Activated naive CD4-positive, alpha-beta T cell treated with anti-CD3 and anti-CD28 coated beads for 36 hours (primary cell): Measurements from ENCODE around the gene EVPLL. TPM values are rescaled to one million over a fixed set of nuclear protein-coding genes. Genes with fewer than 3 reads are reported as not detected.
A peak's percentile ranks its signal among the peaks of the same experiment; 100 is the strongest.
"Not testable (repeated sequence)": the region's sequence is repeated elsewhere in the genome, so short reads cannot be mapped to it uniquely, and the experiment has no call there.

Experiments used
- CTCF ChIA-PET: fragments of 350-600 bp; sonication (Branson Sonifier 250); formaldehyde crosslinking; loops from one replicate; lab custom pipeline; 2021; ENCODE audit warnings: antibody characterized with exemption; lab: Charles Lee
- DNase-seq: peaks from one replicate; pipeline ENCODE4 v3.0.0-alpha.2; 2020
- H3K27ac Mint-ChIP-seq: one replicate; pipeline ENCODE4 v1.8.0; 2021; ENCODE audit warnings: mild to moderate bottlenecking, mixed read lengths
- H3K27me3 Mint-ChIP-seq: one replicate; pipeline ENCODE4 v1.8.0; 2021; ENCODE audit warnings: low read depth, mixed read lengths
- H3K36me3 Mint-ChIP-seq: one replicate; pipeline ENCODE4 v1.8.0; 2021; ENCODE audit warnings: low read depth, mixed read lengths
- H3K4me1 Mint-ChIP-seq: one replicate; pipeline ENCODE4 v1.8.0; 2021; ENCODE audit warnings: low read depth, mixed read lengths
- H3K4me3 Mint-ChIP-seq: one replicate; pipeline ENCODE4 v1.8.0; 2021; ENCODE audit warnings: mild to moderate bottlenecking, moderate library complexity, mixed read lengths
- H3K9me3 Mint-ChIP-seq: one replicate; pipeline ENCODE4 v1.8.0; 2021; ENCODE audit warnings: mixed read lengths
- intact Hi-C: fragments of 100-400 bp; cut with micrococcal nuclease; formaldehyde crosslinking; loops from one replicate; pipeline ENCODE4 v1.15.1; 2023
- total RNA-seq, 2 experiments: library from RNA; stranded (reverse); gene quantifications; one replicate each; pipeline ENCODE4 v1.2.3, GENCODE V29; 2021

EVPLL gene
- total RNA-seq, 2 experiments from 2014 or later, result not detected

DNA sequence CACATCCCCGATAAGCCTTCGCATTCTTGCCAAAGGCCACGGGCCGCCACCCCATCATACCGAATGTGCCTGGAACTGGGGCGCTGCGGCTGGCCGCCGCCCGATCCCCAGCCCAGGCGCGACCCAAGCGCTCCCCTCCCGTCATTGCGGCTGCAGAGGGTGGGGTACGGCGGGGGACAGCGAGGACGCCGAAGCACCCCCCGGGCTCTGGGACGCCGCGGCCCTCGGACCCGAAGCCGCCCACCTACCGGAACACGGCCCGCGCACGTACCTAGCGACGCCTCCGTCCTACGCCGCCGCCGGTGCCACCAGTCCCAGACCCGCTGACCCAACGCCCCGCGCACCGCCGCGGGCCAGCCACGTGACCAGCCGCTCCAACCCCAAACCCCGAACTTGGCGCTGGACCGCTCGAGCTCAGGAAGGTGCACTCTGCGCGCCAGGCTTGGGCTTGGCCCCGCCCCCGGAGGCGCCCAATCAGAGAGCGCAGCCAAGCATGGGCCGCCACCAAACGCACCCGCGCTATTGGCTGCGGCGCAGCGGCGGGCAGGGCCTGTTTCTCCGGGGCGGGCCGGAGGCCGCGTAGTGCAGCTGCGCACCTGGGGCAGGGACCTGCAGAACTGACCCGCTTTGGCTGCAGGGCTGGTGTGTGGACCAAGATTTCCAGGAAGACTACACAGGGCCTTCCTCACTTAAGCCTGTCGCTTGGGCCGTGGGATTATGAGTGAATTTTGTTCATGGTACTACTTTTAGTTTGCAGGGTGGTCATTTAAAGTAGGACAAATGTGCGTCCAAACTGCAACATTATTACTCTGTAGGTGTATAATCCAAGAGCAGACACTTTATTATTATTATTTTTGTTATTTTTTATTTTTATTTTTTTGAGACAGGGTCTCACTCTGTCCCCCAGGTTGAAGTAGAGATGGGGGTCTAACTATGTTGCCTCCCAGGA lies 14.2 kb upstream of the EVPLL start, which contains the start of gene SHMT1:
SHMT1 (minus strand) TSS at position 450 of the 949 bp plus-strand sequence. CDS start 7,569 bp downstream, outside the sequence.
- Mint-ChIP-seq H3K27me3 (peaks cover 1% of the 10 kb centered on the region), H3K4me3 (peak within 1 kb of the TSS; percentile 89), H3K4me1 (peaks cover 15% of the 10 kb centered on the region), H3K36me3 (peaks cover 8% of the 10 kb centered on the region), H3K27ac (peak within 1 kb of the TSS; percentile 83), H3K9me3 (no peaks in the 10 kb centered on the region)
- CTCF ChIA-PET, result no interaction called here
- intact Hi-C loops, result loop anchor here (1.0 to 5.0 kb wide), 3 partner anchors 48 to 181 kb away; partner anchors contain the start of genes ALKBH5, MIEF2 and SMCR8
- peak; percentile 94 for DNase-seq

DNA sequence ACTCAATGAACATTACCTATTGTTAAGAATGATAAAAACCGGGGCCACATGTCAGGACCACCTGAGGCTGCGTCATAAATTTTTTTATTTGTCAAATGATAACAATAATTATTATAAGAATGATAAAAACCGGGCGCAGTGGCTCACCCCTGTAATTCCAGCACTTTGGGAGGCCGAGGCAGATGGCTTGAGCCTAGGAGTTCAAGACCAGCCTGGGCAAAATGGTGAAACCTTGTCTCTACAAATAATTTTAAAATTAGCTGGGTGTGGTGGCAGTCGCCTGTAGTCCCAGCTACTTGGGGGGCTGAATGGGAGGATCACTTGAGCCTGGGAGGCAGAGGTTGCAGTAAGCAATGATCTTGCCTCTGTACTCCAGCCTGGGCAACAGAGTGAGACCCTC lies 13.4 kb upstream of the EVPLL start:
- H3K36me3 Mint-ChIP-seq, result peaks cover 7% of the 10 kb centered on the region
- intact Hi-C loops, result loop anchor here (5.0 kb wide), 1 partner anchor 182 kb away; the partner anchor contains the start of gene ALKBH5
- CTCF ChIA-PET, result no interaction called here
- H3K4me1 Mint-ChIP-seq, result peaks cover 15% of the 10 kb centered on the region
- H3K27me3 Mint-ChIP-seq, result peaks cover 3% of the 10 kb centered on the region
- H3K27ac Mint-ChIP-seq, result no peak overlapping the region
- H3K9me3 Mint-ChIP-seq, result no peaks in the 10 kb centered on the region
- DNase-seq, result no peak
- no peak overlapping the region for H3K4me3 Mint-ChIP-seq

DNA sequence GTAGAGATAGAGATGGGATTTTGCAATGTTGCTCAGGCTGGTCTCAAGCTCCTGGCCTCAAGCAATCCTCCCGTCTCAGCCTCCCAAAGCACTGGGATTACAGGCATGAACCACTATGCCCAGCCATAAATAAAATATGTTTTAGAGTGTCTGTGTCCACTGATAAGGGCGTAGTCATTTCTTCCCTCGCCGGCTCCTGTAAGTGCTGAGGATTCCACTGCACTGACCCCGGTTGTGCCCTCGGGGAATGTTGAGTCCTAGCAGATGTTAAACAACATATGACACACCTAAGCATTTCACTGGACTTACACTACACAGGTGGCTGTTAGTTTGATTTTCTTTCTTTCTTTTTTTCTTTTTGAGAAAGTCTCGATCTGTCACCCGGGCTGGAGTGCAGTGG lies 8.6 kb upstream of the EVPLL start:
- DNase-seq, result no peak
- no peaks in the 10 kb centered on the region for H3K36me3 Mint-ChIP-seq
- CTCF ChIA-PET, result no interaction called here
- no peaks in the 10 kb centered on the region for H3K4me1 Mint-ChIP-seq
- intact Hi-C loops, result no loop called here
- H3K4me3 Mint-ChIP-seq, result no peak overlapping the region
- H3K27ac Mint-ChIP-seq, result no peak overlapping the region
- H3K9me3 Mint-ChIP-seq, result no peaks in the 10 kb centered on the region
- H3K27me3 Mint-ChIP-seq, result peaks cover 3% of the 10 kb centered on the region

DNA sequence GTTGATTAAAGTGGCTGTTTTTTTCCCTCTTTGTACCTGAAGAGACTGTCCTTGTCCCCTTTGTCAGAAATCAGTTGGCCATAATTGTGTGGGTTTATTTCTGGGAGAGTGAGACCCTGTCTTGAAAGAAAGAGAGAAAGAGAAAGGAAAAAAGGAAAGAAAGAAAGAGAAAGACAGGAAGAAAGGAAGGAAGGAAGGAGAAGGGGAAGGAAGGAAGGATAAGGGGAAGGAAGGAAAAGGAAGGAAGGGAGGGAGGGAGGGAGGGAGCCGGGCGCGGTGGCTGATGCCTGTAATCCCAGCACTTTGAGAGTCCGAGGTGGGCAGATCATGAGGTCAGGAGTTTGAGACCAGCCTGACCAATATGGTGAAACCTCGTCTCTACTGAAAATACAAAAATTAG lies 6.8 kb upstream of the EVPLL start:
- Mint-ChIP-seq H3K36me3 (no peaks in the 10 kb centered on the region), H3K9me3 (no peaks in the 10 kb centered on the region), H3K27me3 (peaks cover 3% of the 10 kb centered on the region), H3K27ac (no peak overlapping the region), H3K4me3 (no peak overlapping the region), H3K4me1 (no peaks in the 10 kb centered on the region)
- no peak for DNase-seq
- intact Hi-C loops, result no loop called here
- CTCF ChIA-PET, result interaction anchor here (0.7 kb wide), 1 partner anchor 13 kb away, joined by 3 read pairs; no protein-coding TSS in a partner anchor

DNA sequence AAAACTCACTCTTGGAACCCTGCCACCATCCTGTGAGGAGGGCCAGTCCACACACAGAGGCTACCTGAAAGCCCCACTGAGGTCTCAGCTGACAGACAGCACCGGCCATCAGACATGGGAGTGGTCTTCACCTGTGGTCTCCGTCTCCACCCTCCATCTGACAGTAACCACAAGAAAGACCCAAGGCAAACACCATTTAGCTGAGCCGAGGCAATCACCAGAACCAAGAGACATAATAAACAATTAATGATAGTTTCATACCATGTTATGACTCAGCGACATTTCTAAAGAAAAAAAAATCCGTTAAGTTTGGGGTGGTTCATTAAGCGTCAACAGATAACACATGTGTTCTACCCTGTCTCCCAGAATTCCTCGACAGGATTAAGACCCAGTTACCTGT lies 6.1 kb upstream of the EVPLL start:
- no peaks in the 10 kb centered on the region for H3K4me1 Mint-ChIP-seq
- intact Hi-C loops, result no loop called here
- no peaks in the 10 kb centered on the region for H3K9me3 Mint-ChIP-seq
- no peak for DNase-seq
- no peaks in the 10 kb centered on the region for H3K36me3 Mint-ChIP-seq
- CTCF ChIA-PET, result no interaction called here
- no peak overlapping the region for H3K27ac Mint-ChIP-seq
- peaks cover 3% of the 10 kb centered on the region for H3K27me3 Mint-ChIP-seq
- no peak overlapping the region for H3K4me3 Mint-ChIP-seq

DNA sequence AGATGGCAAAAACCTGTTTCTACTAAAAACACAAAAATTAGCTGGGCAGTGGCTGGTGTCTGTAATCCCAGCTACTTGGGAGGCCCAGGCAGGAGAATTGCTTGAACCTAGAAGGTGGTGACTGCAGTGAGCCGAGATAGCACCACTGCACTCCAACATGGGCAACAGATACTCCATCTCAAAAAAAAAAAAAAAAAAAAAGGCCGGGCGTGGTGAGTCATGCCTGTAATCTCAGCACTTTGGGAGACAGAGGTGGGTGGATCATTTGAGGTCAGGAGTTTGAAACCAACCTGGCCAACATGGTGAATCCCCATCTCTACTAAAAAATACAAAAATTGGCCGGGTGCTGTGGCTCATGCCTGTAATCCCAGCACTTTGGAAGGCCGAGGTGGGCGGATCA lies 4.4 kb upstream of the EVPLL start:
- DNase-seq, H3K27me3 Mint-ChIP-seq, H3K9me3 Mint-ChIP-seq, CTCF ChIA-PET, H3K4me1 Mint-ChIP-seq, H3K36me3 Mint-ChIP-seq, intact Hi-C loops, H3K27ac Mint-ChIP-seq, H3K4me3 Mint-ChIP-seq: not testable (repeated sequence)

DNA sequence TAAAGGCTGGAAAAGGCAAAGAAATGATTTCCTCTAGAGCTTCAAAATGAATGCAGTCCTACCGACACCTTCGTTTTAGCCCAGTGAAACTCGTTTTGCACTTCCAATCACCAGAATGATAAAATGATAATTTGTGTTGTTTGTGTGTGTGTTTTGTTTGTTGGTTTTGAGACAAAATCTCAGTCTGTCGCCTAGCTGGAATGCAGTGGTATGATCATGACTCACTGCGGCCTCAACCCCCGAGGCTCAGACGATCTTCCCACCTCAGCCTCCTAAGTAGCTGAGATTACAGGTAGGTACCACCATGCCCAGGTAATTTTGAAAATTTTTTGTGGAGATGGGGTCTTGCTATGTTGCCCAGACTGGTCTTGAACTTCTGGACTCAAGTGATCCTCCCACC lies 3.4 kb upstream of the EVPLL start:
- CTCF ChIA-PET, result no interaction called here
- no peaks in the 10 kb centered on the region for H3K36me3 Mint-ChIP-seq
- H3K27me3 Mint-ChIP-seq, result no peaks in the 10 kb centered on the region
- DNase-seq, result no peak
- H3K27ac Mint-ChIP-seq, result no peak overlapping the region
- no peaks in the 10 kb centered on the region for H3K9me3 Mint-ChIP-seq
- H3K4me3 Mint-ChIP-seq, result no peak overlapping the region
- intact Hi-C loops, result no loop called here
- no peaks in the 10 kb centered on the region for H3K4me1 Mint-ChIP-seq

DNA sequence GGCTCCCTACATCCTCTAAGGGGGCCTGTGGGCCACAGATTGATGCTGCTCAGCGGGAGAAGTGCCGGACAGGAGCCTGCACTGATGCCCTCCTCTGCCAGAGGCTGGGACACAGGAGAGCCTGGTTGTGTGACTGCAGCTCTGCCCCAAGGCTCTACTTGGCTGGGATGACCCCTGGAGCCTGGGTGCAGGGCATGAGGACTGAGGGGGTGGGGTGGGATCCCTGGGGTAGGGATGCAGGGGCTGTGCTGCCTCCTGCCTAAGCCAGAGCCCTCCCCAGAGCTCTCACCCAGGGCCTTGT lies 577 bp downstream of the EVPLL start:
- Mint-ChIP-seq H3K27ac (no peak overlapping the region), H3K36me3 (peaks cover 2% of the 10 kb centered on the region), H3K9me3 (no peaks in the 10 kb centered on the region), H3K4me1 (peaks cover 4% of the 10 kb centered on the region), H3K27me3 (peaks cover 8% of the 10 kb centered on the region), H3K4me3 (no peak overlapping the region)
- intact Hi-C loops, result no loop called here
- no peak for DNase-seq
- CTCF ChIA-PET, result no interaction called here

DNA sequence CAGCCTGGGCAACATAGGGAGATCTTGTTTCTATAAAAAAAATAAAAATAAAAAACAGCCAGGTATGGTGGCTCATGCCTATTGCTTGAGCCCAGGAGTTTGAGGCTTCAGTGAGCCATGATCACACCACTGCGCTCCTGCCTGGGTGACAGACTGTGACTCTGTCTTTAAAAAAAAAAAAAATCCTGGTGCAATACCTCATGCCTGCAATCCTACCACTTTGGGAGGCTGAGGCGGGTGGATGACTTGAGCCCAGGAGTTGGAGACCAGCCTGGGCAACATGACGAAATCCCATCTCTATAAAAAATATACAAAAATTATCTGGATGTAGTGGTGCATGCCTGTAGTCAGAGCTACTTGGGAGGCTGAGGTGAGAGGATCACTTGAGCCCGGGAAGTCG lies 1.0 kb downstream of the EVPLL start:
- H3K4me1 Mint-ChIP-seq, H3K27me3 Mint-ChIP-seq, H3K4me3 Mint-ChIP-seq, H3K27ac Mint-ChIP-seq, DNase-seq, CTCF ChIA-PET, H3K36me3 Mint-ChIP-seq, intact Hi-C loops, H3K9me3 Mint-ChIP-seq: not testable (repeated sequence)

DNA sequence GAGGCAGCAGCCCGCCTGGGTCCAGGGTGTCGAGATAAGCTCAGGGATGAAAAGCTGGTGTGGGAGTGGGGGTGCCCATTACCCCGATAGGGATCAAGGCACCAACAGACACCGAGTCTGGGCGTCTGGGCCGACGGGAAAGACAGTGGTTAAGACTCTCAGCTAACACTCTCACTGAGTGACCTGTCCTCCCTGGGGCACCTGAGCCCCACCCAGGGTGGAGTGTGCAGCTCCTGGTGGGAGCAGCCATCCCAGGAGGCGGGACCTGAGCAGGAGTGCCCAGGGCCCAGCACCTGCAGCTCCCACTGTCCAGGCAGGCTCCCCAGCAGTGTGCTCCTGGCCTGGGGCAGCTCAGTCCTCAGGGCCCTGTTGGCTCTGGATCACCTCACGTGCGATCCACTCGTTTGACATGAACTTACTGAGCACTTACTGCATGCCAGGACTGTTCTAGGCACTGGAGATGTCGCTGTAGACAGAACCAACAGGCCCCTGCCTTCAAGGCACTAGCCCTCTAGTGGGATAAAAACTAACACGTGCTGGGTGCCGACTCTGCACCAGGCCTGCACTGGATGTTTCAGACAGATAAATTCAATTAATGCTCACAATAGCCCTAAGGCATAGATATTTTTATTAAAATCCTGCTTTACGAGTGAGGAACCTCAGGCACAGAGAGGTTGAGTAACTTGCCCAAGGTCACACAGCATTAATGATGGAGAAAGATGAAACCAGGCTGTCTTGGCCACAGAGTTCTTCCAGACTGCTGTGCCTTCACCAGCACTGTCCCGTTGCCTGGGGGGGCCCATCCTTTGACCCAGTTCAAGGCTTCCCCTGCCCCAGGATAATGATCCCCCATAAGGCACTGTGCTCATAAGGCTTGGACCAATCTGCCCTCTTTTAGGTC lies 1.9 kb downstream of the EVPLL start:
- Mint-ChIP-seq H3K27ac (no peak overlapping the region), H3K4me3 (no peak overlapping the region), H3K9me3 (no peaks in the 10 kb centered on the region), H3K36me3 (peaks cover 2% of the 10 kb centered on the region), H3K27me3 (peaks cover 11% of the 10 kb centered on the region), H3K4me1 (peaks cover 4% of the 10 kb centered on the region)
- CTCF ChIA-PET, result no interaction called here
- no peak for DNase-seq
- intact Hi-C loops, result no loop called here

DNA sequence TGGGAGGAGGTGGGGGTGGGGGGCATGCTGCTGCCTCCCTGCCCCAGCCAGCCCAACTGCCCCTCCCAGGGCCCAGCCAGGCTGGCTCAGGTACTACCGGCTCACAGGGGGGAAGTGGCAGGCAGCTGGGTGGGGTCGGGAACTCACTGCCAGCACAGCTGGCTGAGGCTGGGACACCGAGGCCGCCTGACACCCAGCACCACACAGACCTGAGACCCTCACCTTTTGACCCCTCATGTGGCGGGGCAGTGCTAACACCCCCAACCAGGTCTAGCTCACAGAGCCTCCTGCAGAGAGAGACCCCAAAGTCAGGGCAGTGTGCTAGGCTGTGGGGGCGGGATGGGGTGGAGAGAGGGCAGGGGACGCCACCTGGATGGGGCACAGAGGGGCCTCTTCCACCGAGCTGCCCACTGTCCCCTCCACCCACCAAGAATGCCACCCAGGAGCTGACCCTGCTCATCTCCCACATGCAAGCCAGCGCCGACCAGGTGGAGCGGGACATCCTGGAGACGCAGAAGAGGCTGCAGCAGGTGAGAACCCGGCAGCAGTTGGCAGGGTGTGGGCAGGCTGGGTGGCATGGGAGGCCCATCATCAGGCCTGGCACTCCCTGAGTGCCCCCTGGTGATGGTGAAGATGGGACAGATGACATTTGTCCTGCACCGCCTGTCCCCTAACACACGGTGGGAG lies 3.0 kb downstream of the EVPLL start:
- no peak overlapping the region for H3K4me3 Mint-ChIP-seq
- peaks cover 11% of the 10 kb centered on the region for H3K27me3 Mint-ChIP-seq
- CTCF ChIA-PET, result no interaction called here
- intact Hi-C loops, result no loop called here
- peaks cover 2% of the 10 kb centered on the region for H3K36me3 Mint-ChIP-seq
- no peaks in the 10 kb centered on the region for H3K9me3 Mint-ChIP-seq
- DNase-seq, result no peak
- peaks cover 4% of the 10 kb centered on the region for H3K4me1 Mint-ChIP-seq
- H3K27ac Mint-ChIP-seq, result no peak overlapping the region
